ENCODE data around the gene ARMC5.

The ARMC5 gene

GRCh38 chr16:31471241-31471874 lies 12.1 kb downstream of the ARMC5 start:
- Histone ChIP-seq H2AFZ (ENCODE audit: low read depth, low read length) (no peak overlapping the region), H3K4me2 (ENCODE audit: insufficient read depth, low read length) (no peak overlapping the region)

GRCh38 chr16:31471875-31472708 lies 12.8 kb downstream of the ARMC5 start, which contains the start of gene TGFB1I1:
Gene TGFB1I1, plus strand, starts transcription at chr16:31472152. Its CDS starts 37 bp downstream, at chr16:31472189.
- DNase-seq = no peak
- Histone ChIP-seq H3K4me1 (ENCODE audit: insufficient read depth, low read length) (peaks cover 30% of the 10 kb centered on the region), H3K27ac (ENCODE audit: low read length) (no peak within 1 kb of the TSS), H2AFZ (ENCODE audit: low read depth, low read length) (no peak within 1 kb of the TSS), H3K9me3 (ENCODE audit: insufficient read depth, low read length, severe bottlenecking) (no peaks in the 10 kb centered on the region), H3K36me3 (ENCODE audit: insufficient read depth, low read length) (no peaks in the 10 kb centered on the region), H3K9ac (ENCODE audit: low read depth, low read length) (no peak within 1 kb of the TSS), H3K4me3 (ENCODE audit: low read depth in 1 of 2, low read length in 2 of 2) (no peak within 1 kb of the TSS), H4K20me1 (ENCODE audit: insufficient read depth, low read length) (no peaks in the 10 kb centered on the region), H3K4me2 (ENCODE audit: insufficient read depth, low read length) (no peak within 1 kb of the TSS), H3K27me3 (ENCODE audit: insufficient read depth, low read length, poor library complexity) (no peaks in the 10 kb centered on the region), H3K79me2 (ENCODE audit: insufficient read depth, low read length) (no peaks in the 10 kb centered on the region)
- ATAC-seq (ENCODE audit: insufficient read depth, low read depth) = no peak
- no peak for TF ChIP-seq EZH2 (IDR thresholded peaks at IDR 0.05; ENCODE audit: borderline replicate concordance, low read depth, low read length, severe bottlenecking)
- no peak for TF ChIP-seq CTCF (IDR thresholded peaks at IDR 0.05; ENCODE audit: borderline replicate concordance, extremely low read depth, low read length, poor library complexity, severe bottlenecking)

More at GRCh38 chr16:31471241-31471874, 12.1 kb downstream of the ARMC5 start:
- Histone ChIP-seq H3K4me3 (ENCODE audit: low read depth in 1 of 2, low read length in 2 of 2) (no peak overlapping the region), H3K27ac (ENCODE audit: low read length) (no peak overlapping the region), H4K20me1 (ENCODE audit: insufficient read depth, low read length) (no peaks in the 10 kb centered on the region), H3K4me1 (ENCODE audit: insufficient read depth, low read length) (peaks cover 32% of the 10 kb centered on the region), H3K36me3 (ENCODE audit: insufficient read depth, low read length) (peaks cover 4% of the 10 kb centered on the region; the same call in 1 of the 2 replicates), H3K79me2 (ENCODE audit: insufficient read depth, low read length) (no peaks in the 10 kb centered on the region), H3K9me3 (ENCODE audit: insufficient read depth, low read length, severe bottlenecking) (no peaks in the 10 kb centered on the region), H3K9ac (ENCODE audit: low read depth, low read length) (no peak overlapping the region), H3K27me3 (ENCODE audit: insufficient read depth, low read length, poor library complexity) (no peaks in the 10 kb centered on the region)
- TF ChIP-seq EZH2 (IDR thresholded peaks at IDR 0.05; ENCODE audit: borderline replicate concordance, low read depth, low read length, severe bottlenecking) = no peak
- no peak for TF ChIP-seq CTCF (IDR thresholded peaks at IDR 0.05; ENCODE audit: borderline replicate concordance, extremely low read depth, low read length, poor library complexity, severe bottlenecking)
- DNase-seq = no peak
- no peak for ATAC-seq (ENCODE audit: insufficient read depth, low read depth)

- Histone ChIP-seq H3K36me3 (ENCODE audit: insufficient read depth, low read length) (no peaks in the 10 kb centered on the region), H3K9ac (ENCODE audit: low read depth, low read length) (no peak overlapping the region)
Measured at GRCh38 chr16:31472709-31473203, 13.5 kb downstream of the ARMC5 start.

More at GRCh38 chr16:31472709-31473203, 13.5 kb downstream of the ARMC5 start:
- TF ChIP-seq EZH2 (IDR thresholded peaks at IDR 0.05; ENCODE audit: borderline replicate concordance, low read depth, low read length, severe bottlenecking) (no peak), CTCF (IDR thresholded peaks at IDR 0.05; ENCODE audit: borderline replicate concordance, extremely low read depth, low read length, poor library complexity, severe bottlenecking) (peak; percentile 38)
- H2AFZ ChIP-seq (ENCODE audit: low read depth, low read length) = no peak overlapping the region
- ATAC-seq (ENCODE audit: insufficient read depth, low read depth) (no peak), DNase-seq (peak; percentile 37)
- no peak overlapping the region for H3K27ac ChIP-seq (ENCODE audit: low read length)
- H3K9me3 ChIP-seq (ENCODE audit: insufficient read depth, low read length, severe bottlenecking) = no peaks in the 10 kb centered on the region
- no peak overlapping the region for H3K4me3 ChIP-seq (ENCODE audit: low read depth in 1 of 2, low read length in 2 of 2)
- H3K4me2 ChIP-seq (ENCODE audit: insufficient read depth, low read length) = no peak overlapping the region
- peaks cover 30% of the 10 kb centered on the region for H3K4me1 ChIP-seq (ENCODE audit: insufficient read depth, low read length)
- H4K20me1 ChIP-seq (ENCODE audit: insufficient read depth, low read length) = no peaks in the 10 kb centered on the region
- no peaks in the 10 kb centered on the region for H3K27me3 ChIP-seq (ENCODE audit: insufficient read depth, low read length, poor library complexity)
- no peaks in the 10 kb centered on the region for H3K79me2 ChIP-seq (ENCODE audit: insufficient read depth, low read length)
